Kidney (tissue), 14 donors: ENCODE measurements around the gene FBXO15. TPM values are rescaled to one million over a fixed set of nuclear protein-coding genes. Genes with fewer than 3 reads are reported as not detected.

Source experiments
- DNase-seq, 5 donors: peaks; one replicate each; pipeline ENCODE4 v3.0.0-alpha.2; 2013 to 2020
- FAIRE-seq: peaks from 2 replicates; lab custom pipeline; 2012; peaks lifted over from hg19 to GRCh38; lab: Jason Lieb, UNC
- H3K27ac ChIP-seq, 2 donors: one replicate each; pipeline ENCODE4 v1.7.0; 2013; ENCODE audit warnings: low read depth in 2 of 2, low read length in 2 of 2, inconsistent platforms in 1 of 2
- H3K27me3 ChIP-seq: one replicate; pipeline ENCODE4 v1.7.1; 2013; ENCODE audit warnings: low read length, inconsistent platforms; ENCODE audit not compliant: control insufficient read depth, insufficient read depth
- H3K36me3 ChIP-seq, 3 donors: one replicate each; pipeline versions ENCODE4 v1.7.0 to v1.7.1; 2013; ENCODE audit warnings: low read length in 3 of 3, control low read depth in 1 of 3, inconsistent platforms in 1 of 3; ENCODE audit not compliant: insufficient read depth in 3 of 3, control insufficient read depth in 2 of 3
- H3K4me1 ChIP-seq, 3 donors: one replicate each; pipeline versions ENCODE4 v1.7.0 to v1.7.1; 2013; ENCODE audit warnings: low read length in 3 of 3, inconsistent platforms in 1 of 3, low read depth in 1 of 3; ENCODE audit not compliant: control insufficient read depth in 2 of 3, insufficient read depth in 2 of 3
- H3K4me3 ChIP-seq, 3 donors: one replicate each; pipeline versions ENCODE4 v1.7.0 to v1.8.1; 2013; ENCODE audit warnings: low read length in 3 of 3, control low read depth in 1 of 3, inconsistent platforms in 1 of 3
- H3K9ac ChIP-seq, 3 donors: one replicate each; pipeline versions ENCODE4 v1.7.0 to v1.7.1; 2013; ENCODE audit warnings: low read length in 3 of 3, control low read depth in 1 of 3, inconsistent platforms in 1 of 3
- H3K9me3 ChIP-seq, 3 donors: one replicate each; pipeline versions ENCODE4 v1.7.0 to v1.7.1; 2013; ENCODE audit warnings: low read length in 3 of 3, control low read depth in 1 of 3, inconsistent platforms in 1 of 3; ENCODE audit not compliant: control insufficient read depth in 2 of 3, insufficient read depth in 1 of 3
- intact Hi-C: fragments of 100-400 bp; cut with DNase I; formaldehyde crosslinking; loops from one replicate; pipeline ENCODE4 v1.11.1; 2022
- polyA plus RNA-seq: library from polyadenylated mRNA; stranded (reverse); fragments of 350-450 nt; fragmentation: Illumina TruSeq; extraction: RNeasy Lipid Tissue Mini Kit (QIAGEN cat#74804); gene quantifications from one replicate; pipeline ENCODE4 v1.2.3, GENCODE V29; 2014; ENCODE audit warnings: low read depth, low replicate concordance; ENCODE audit not compliant: insufficient read depth
- total RNA-seq: library from RNA; stranded (reverse); fragmentation: NEBNext Ultra II Directional; extraction: Animal tissue kit (Norgen Biotek cat#: 25700); gene quantifications from one replicate; pipeline ENCODE4 v1.2.1, GENCODE V29; 2021
- TF ChIP-seq, protein P1 (sequence below): IDR thresholded peaks from 3 replicates; pipeline ENCODE4 v1.5.1; 2012; ENCODE audit warnings: mild to moderate bottlenecking, moderate library complexity, borderline replicate concordance; ENCODE audit not compliant: insufficient read depth; ENCODE audit errors: extremely low read depth
- donor health status: control.
- donor health status: control.
- donor health status: control.
- donor health status: control.
- donor health status: control.
- donor health status: DM: yes; HTN: yes; CAD: no.
- donor health status: Normal renal cell carcinoma (clear cell type).

FBXO15 gene
- total and polyA plus RNA-seq, 2 donors from 2014 or later, result 3.5 to 9.1 TPM

DNA sequence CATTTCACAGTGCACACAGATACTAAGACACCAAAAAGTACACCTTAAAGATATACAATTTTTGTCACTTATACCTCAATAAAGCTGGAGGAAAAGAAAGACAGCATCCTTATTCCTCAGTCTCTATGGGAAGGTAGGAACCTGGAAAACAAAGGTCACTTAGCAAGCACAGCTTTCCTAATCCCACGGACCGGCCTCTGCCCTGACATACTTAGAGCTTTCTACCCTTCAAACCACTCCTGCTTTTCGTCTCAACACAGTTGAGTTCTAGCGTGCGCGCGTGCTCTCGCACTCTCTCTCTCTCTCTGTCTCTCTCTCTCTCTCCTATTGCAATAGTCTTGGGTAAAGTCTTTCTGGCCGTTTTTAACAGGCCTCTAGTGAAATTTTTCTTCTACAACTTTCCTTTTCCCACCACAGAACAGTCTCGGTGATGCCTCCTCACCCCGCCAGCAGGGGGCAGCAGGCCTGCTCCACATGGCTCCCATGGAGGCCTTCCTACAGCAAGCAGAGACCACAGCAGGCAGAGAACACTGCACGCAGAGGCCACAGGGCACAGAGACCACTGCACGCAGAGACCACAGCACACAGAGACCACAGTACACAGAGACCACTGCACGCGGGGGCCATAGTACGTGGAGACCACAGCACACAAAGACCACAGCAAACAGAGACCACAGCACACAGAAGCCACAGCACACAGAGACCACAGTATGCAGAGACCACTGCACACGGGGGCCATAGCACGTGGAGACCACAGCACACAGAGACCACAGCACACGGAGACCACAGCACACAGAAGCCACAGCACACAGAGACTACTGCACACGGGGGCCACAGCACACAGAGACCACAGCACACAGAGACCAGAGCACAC lies 106.9 kb downstream of the FBXO15 start:
- no peak overlapping the region for H3K9ac ChIP-seq
- no peak overlapping the region for H3K27ac ChIP-seq
- intact Hi-C loops, result no loop called here
- TF ChIP-seq, protein P1, sequence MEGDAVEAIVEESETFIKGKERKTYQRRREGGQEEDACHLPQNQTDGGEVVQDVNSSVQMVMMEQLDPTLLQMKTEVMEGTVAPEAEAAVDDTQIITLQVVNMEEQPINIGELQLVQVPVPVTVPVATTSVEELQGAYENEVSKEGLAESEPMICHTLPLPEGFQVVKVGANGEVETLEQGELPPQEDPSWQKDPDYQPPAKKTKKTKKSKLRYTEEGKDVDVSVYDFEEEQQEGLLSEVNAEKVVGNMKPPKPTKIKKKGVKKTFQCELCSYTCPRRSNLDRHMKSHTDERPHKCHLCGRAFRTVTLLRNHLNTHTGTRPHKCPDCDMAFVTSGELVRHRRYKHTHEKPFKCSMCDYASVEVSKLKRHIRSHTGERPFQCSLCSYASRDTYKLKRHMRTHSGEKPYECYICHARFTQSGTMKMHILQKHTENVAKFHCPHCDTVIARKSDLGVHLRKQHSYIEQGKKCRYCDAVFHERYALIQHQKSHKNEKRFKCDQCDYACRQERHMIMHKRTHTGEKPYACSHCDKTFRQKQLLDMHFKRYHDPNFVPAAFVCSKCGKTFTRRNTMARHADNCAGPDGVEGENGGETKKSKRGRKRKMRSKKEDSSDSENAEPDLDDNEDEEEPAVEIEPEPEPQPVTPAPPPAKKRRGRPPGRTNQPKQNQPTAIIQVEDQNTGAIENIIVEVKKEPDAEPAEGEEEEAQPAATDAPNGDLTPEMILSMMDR, result peak; percentile 53
- FAIRE-seq, result no peak
- H3K4me3 ChIP-seq, result no peak overlapping the region
- H3K27me3 ChIP-seq, result no peaks in the 10 kb centered on the region
- H3K4me1 ChIP-seq, result no peaks in the 10 kb centered on the region
- H3K36me3 ChIP-seq, result no peaks in the 10 kb centered on the region
- H3K9me3 ChIP-seq, result no peaks in the 10 kb centered on the region
- no peak for DNase-seq

DNA sequence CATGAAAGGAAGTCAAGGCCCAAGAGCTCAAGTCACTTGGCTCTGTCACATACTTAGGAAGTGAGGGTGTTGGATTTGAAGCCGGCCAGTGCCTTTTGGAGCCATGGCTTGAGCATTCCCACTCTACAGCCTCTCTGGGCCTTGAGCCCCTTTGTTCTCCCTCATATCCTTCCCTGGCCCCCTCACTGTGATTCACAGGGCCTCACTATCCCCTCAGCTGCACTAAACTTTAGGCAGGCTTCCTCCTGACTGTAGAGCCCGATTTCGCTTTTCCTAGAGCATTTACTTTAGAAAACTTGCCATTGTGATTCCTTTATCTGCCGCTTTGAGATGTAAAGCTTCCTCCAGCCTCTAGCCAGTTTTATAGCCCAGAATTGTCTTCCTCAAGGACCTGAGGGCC lies 107.6 kb downstream of the FBXO15 start:
- H3K36me3 ChIP-seq, result no peaks in the 10 kb centered on the region
- no peak for FAIRE-seq

DNA sequence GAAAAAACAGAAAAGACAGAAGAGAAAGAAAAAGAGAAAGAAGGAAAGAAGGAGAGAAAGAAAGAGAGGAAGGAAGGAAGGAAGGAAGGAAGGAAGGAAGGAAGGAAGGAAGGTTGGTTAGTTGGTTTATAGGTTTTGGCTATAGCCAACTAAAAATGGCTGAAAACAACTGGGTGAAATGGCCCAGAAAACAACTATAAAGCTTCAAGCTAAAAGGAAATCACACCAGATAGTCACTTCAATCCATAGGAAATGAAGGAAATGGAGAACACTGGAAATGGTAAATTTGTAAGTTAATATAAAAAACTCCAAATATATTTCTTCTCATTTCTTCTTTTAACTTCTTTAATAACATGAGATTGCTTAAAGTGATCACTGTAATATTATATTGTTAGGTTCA lies 118.5 kb downstream of the FBXO15 start:
- Histone ChIP-seq H3K4me3 (no peak overlapping the region), H3K9me3 (peaks cover 0 to 5% (median 0%) of the 10 kb centered on the region in 3 donors), H3K36me3 (no peaks in the 10 kb centered on the region), H3K27ac (no peak overlapping the region), H3K4me1 (no peaks in the 10 kb centered on the region), H3K27me3 (no peaks in the 10 kb centered on the region), H3K9ac (no peak overlapping the region)
- DNase-seq, result no peak
- TF ChIP-seq, protein P1, result no peak
- intact Hi-C loops, result no loop called here
- FAIRE-seq, result no peak

More for the DNA sequence above, 107.6 kb downstream of the FBXO15 start:
- DNase-seq, result no peak
- Histone ChIP-seq H3K4me1 (no peaks in the 10 kb centered on the region), H3K4me3 (no peak overlapping the region), H3K27ac (no peak overlapping the region), H3K9me3 (no peaks in the 10 kb centered on the region), H3K27me3 (no peaks in the 10 kb centered on the region), H3K9ac (no peak overlapping the region)
- intact Hi-C loops, result no loop called here
- TF ChIP-seq, protein P1, result no peak

Other genes starting within 250 kb of the FBXO15 start
- gene TIMM21, start 689 bp upstream of the FBXO15 start, total RNA-seq, result 28.5 TPM
- 77.4 TPM for gene TIMM21, start 689 bp upstream of the FBXO15 start, polyA plus RNA-seq
- gene CYB5A, start 144.1 kb upstream of the FBXO15 start, total RNA-seq, result 243 TPM
- gene CYB5A, start 144.1 kb upstream of the FBXO15 start, polyA plus RNA-seq, result 1,143 TPM
- gene C18orf63, start 168.0 kb upstream of the FBXO15 start, total RNA-seq, result not detected
- gene C18orf63, start 168.0 kb upstream of the FBXO15 start, polyA plus RNA-seq, result not detected